ENCODE measurements around the gene PROCA1.

GRCh38 chr17:28719021-28719433 lies 7.3 kb upstream of the PROCA1 start:
- TF ChIP-seq CTCF (IDR thresholded peaks at IDR 0.05) (no peak), POLR2A (IDR thresholded peaks at IDR 0.05) (no peak), POLR2AphosphoS5 (IDR thresholded peaks at IDR 0.05; ENCODE audit: insufficient read depth in 1 of 2, low read depth in 1 of 2) (no peak)

All from vagina (tissue), 2 donors.